GM12892 (cell line): Measurements from ENCODE around the gene ZNF784.

ENCODE experiments used
- POLR2A ChIP-seq: IDR thresholded peaks from 2 replicates; pipeline ENCODE4 v1.6.1; 2011; ENCODE audit warnings: low read depth, low read length, control low read depth
- POLR2AphosphoS5 ChIP-seq: IDR thresholded peaks from 2 replicates; pipeline ENCODE4 v1.6.1; 2011; ENCODE audit warnings: low read depth, low read length, control low read depth
- TAF1 ChIP-seq: IDR thresholded peaks from 2 replicates; pipeline ENCODE4 v1.6.1; 2011; ENCODE audit warnings: low read depth, mild to moderate bottlenecking, control low read depth, low read length, borderline replicate concordance

DNA sequence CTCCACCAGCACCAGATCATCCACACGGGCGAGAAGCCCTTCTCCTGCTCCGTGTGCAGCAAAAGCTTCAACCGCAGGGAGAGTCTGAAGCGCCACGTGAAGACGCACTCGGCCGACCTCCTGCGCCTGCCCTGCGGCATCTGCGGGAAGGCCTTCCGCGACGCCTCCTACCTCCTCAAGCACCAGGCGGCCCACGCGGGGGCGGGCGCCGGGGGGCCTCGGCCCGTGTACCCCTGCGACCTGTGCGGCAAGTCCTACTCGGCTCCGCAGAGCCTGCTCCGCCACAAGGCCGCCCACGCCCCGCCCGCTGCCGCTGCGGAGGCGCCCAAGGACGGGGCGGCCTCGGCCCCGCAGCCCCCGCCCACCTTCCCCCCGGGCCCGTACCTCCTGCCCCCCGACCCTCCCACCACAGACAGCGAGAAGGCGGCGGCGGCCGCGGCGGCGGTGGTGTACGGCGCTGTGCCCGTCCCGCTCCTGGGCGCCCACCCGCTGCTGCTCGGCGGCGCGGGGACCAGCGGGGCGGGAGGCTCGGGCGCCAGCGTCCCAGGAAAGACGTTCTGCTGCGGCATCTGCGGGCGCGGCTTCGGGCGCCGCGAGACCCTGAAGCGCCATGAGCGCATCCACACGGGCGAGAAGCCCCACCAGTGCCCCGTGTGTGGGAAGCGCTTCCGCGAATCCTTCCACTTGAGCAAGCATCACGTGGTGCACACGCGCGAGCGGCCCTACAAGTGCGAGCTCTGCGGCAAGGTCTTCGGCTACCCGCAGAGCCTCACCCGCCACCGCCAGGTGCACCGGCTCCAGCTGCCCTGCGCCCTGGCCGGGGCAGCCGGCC lies 9.4 kb downstream of the ZNF784 start:
- TF ChIP-seq POLR2A (no peak), POLR2AphosphoS5 (no peak), TAF1 (no peak)
